HUES48 (cell line): ENCODE measurements around the gene CYP2W1.

Experiments used
- H3K27ac ChIP-seq: one replicate; pipeline ENCODE4 v1.7.0; 2013; ENCODE audit warnings: low read depth, low read length, inconsistent platforms
- H3K27me3 ChIP-seq: 2 replicates; pipeline ENCODE4 v1.6.1; 2013; ENCODE audit warnings: mild to moderate bottlenecking, low read length; ENCODE audit not compliant: control insufficient read depth, insufficient read depth
- H3K36me3 ChIP-seq: 2 replicates; pipeline ENCODE4 v1.6.1; 2013; ENCODE audit warnings: low read length; ENCODE audit not compliant: control insufficient read depth, insufficient read depth
- H3K4me1 ChIP-seq: 2 replicates; pipeline ENCODE4 v1.6.1; 2013; ENCODE audit warnings: mild to moderate bottlenecking, low read length; ENCODE audit not compliant: control insufficient read depth, insufficient read depth
- H3K4me3 ChIP-seq: 2 replicates; pipeline ENCODE4 v1.5.1; 2013; ENCODE audit warnings: mild to moderate bottlenecking, low read depth, low read length
- H3K9ac ChIP-seq: 2 replicates; pipeline ENCODE4 v1.6.1; 2013; ENCODE audit warnings: mild to moderate bottlenecking, low read depth, low read length, moderate library complexity
- H3K9me3 ChIP-seq: 2 replicates; pipeline ENCODE4 v1.6.1; 2013; ENCODE audit warnings: low read length; ENCODE audit not compliant: control insufficient read depth, insufficient read depth

The CYP2W1 gene

DNA sequence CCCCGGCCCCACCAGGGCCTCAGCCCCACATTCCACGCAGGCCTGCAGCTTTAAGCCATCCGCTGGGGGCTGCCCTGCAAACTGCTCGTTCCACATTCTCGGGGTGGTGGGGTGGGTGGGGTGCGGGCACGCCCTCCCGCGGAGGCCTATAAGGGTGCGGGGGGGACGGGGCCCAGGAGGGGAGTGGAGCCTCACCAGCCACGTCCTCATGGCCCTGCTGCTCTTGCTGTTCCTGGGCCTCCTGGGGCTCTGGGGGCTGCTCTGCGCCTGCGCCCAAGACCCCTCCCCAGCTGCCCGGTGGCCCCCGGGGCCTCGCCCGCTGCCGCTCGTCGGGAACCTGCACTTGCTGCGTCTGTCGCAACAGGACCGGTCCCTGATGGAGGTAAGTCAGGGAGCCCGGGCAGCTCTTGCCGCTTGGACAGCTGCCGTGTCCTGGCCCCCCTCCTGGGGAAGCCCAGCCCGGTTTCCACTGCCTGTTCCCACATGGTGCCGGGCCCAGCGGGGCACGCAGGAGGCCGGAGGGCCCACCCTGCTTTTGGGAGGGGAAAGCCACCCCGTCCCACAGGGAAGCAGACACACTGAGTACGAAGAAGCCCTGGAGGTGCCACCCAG is at the start of gene CYP2W1:
Gene CYP2W1, plus strand, starts transcription at position 178 of the 612 bp plus-strand sequence. Its CDS starts 31 bp downstream, at position 209.
- Histone ChIP-seq H3K27me3 (no peaks in the 10 kb centered on the region), H3K4me3 (no peak within 1 kb of the TSS), H3K36me3 (no peaks in the 10 kb centered on the region), H3K9me3 (no peaks in the 10 kb centered on the region), H3K27ac (no peak within 1 kb of the TSS), H3K4me1 (no peaks in the 10 kb centered on the region), H3K9ac (no peak within 1 kb of the TSS)

DNA sequence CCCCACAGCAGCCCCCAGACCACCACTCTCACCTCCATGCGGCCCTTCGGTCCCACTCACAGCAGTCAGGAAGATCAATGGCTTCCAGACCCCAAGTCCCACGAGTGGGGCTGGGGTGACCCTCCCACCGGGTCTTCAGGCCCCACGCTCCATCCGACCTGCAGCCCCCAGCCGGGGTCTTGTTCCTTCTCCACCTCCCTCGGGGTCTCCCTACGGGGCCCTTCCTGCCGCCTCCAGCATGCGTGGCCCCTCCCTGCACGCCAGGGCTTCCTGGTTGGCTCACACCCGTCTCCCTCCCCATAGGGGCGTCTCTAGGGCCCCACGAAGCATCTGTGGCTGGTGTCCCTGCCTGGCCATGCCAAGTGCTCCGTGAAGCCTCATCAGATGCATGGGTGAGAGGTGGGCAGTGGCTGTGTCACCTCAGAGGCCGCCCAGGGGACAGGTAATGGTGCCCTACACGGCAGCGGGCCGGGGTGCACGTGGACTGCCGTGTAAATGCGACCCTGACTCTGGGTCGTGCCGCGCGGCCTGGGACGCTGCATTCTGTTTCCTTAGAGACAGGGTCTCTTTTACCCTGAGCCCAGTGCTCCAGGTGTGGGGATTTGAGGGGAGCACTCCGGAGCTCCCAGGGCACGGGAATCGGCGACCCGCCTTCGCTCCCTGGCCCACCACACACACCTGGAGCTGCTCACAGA is 48.4 kb upstream of the CYP2W1 start:
- H3K4me3 ChIP-seq, result no peak overlapping the region

DNA sequence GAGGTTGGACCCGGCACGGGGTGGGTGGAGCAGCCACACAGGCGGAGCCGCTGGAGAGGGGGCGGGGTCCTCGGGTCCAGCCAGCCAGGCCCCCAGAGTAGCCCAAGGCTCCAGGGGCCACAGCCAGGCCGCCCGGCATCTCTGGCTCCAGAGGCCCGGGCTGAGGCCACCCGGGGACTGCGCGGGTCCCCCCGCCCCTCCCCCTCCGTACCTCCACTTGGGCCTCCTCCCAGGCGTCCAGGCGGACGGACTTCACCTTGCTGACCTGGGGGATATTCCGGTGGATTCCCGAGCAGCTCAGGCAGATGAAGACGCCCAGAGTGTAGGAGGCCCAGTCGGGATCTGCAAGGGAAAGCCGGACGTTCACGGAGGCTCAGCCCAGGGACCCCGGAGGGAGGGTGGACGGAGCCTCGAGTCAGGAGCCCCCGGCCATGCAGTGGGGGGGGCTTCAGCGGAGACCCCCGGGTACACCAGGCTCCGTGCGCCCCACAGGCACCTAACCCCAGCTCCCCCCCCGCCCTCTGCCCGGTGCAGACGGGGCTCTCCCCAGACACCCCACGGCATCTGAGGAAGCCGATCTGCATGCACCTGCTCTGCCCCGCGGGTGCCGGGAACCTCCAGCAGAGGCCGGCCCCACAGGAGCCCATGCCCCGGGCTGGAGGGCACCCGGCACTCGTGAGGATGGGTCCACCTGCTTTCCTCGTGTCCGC is 47.7 kb upstream of the CYP2W1 start:
- Histone ChIP-seq H3K4me1 (no peaks in the 10 kb centered on the region), H3K27ac (no peak overlapping the region), H3K4me3 (no peak overlapping the region), H3K27me3 (no peaks in the 10 kb centered on the region), H3K9me3 (no peaks in the 10 kb centered on the region), H3K36me3 (no peaks in the 10 kb centered on the region), H3K9ac (no peak overlapping the region)

More for the DNA sequence above, 48.4 kb upstream of the CYP2W1 start:
- H3K27me3 ChIP-seq, result no peaks in the 10 kb centered on the region
- H3K4me1 ChIP-seq, result no peaks in the 10 kb centered on the region
- no peak overlapping the region for H3K27ac ChIP-seq
- H3K36me3 ChIP-seq, result no peaks in the 10 kb centered on the region
- no peaks in the 10 kb centered on the region for H3K9me3 ChIP-seq
- H3K9ac ChIP-seq, result no peak overlapping the region

GRCh38 chr7:935874-936385 is 47.1 kb upstream of the CYP2W1 start:
- Histone ChIP-seq H3K27ac (no peak overlapping the region), H3K36me3 (no peaks in the 10 kb centered on the region), H3K9ac (no peak overlapping the region), H3K4me3 (no peak overlapping the region), H3K27me3 (no peaks in the 10 kb centered on the region), H3K4me1 (no peaks in the 10 kb centered on the region), H3K9me3 (no peaks in the 10 kb centered on the region)

GRCh38 chr7:936386-937054 is 46.5 kb upstream of the CYP2W1 start:
- Histone ChIP-seq H3K27me3 (no peaks in the 10 kb centered on the region), H3K4me3 (no peak overlapping the region), H3K4me1 (no peaks in the 10 kb centered on the region), H3K9me3 (no peaks in the 10 kb centered on the region), H3K36me3 (no peaks in the 10 kb centered on the region), H3K27ac (no peak overlapping the region), H3K9ac (no peak overlapping the region)

DNA sequence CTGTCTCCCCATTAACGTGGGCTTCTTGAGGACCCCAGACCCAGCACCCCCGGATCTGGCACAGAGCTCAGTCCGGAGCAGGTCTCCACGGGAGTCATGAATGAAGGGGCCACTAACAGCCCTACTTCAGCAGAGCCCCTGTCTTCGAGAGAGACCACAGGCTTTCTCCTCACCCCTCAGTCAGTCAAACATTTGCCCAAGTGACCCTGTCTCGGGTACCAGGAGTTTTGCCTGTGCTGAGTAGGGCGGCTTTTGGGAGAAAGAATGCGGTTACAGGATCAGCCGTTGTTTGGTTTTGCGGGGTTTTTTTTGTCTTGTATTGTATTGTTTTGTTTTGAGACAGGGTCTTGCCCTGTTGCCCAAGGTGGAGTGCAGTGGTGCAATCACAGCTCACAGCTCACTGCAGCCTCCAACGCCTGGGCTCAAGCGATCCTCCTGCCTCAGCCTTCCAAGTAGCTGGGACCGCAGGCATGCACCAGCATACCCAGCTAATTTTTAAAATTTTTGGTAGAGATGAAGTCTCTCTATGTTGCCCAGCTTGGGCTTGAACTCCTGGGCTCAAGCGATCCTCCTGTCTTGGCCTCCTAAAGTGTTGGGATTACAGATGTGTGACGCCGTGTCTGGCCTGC is 45.0 kb upstream of the CYP2W1 start:
- H3K27ac ChIP-seq, result no peak overlapping the region
- peaks cover 7% of the 10 kb centered on the region for H3K27me3 ChIP-seq
- no peaks in the 10 kb centered on the region for H3K9me3 ChIP-seq
- H3K4me3 ChIP-seq, result no peak overlapping the region
- H3K4me1 ChIP-seq, result no peaks in the 10 kb centered on the region
- H3K9ac ChIP-seq, result no peak overlapping the region
- no peaks in the 10 kb centered on the region for H3K36me3 ChIP-seq

GRCh38 chr7:938546-939185 is 44.3 kb upstream of the CYP2W1 start:
- H3K27me3 ChIP-seq, result peaks cover 7% of the 10 kb centered on the region
- H3K4me1 ChIP-seq, result no peaks in the 10 kb centered on the region
- H3K9me3 ChIP-seq, result no peaks in the 10 kb centered on the region
- no peak overlapping the region for H3K4me3 ChIP-seq
- H3K27ac ChIP-seq, result no peak overlapping the region
- no peaks in the 10 kb centered on the region for H3K36me3 ChIP-seq
- no peak overlapping the region for H3K9ac ChIP-seq

DNA sequence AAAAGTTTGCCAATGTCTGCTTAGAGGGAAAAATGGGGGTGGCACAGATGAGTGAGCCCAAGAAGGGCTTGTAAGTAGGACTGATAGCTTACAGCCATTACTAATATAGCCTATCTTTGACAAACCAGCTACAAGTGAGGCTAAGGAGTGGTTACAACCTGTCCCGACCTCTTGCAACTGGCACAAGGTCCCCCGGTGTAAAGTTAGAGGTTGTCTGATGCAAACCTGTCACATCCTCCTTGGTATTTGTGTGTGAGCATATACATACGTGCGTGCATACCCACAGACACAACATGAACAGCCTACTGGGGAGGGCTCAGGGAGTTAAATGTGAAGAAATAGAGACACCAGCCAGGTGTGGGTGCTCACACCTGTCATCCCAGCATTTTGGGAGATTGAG is 43.1 kb upstream of the CYP2W1 start:
- Histone ChIP-seq H3K9me3 (no peaks in the 10 kb centered on the region), H3K9ac (no peak overlapping the region), H3K4me3 (no peak overlapping the region), H3K27me3 (peaks cover 7% of the 10 kb centered on the region), H3K27ac (no peak overlapping the region), H3K36me3 (no peaks in the 10 kb centered on the region), H3K4me1 (no peaks in the 10 kb centered on the region)

DNA sequence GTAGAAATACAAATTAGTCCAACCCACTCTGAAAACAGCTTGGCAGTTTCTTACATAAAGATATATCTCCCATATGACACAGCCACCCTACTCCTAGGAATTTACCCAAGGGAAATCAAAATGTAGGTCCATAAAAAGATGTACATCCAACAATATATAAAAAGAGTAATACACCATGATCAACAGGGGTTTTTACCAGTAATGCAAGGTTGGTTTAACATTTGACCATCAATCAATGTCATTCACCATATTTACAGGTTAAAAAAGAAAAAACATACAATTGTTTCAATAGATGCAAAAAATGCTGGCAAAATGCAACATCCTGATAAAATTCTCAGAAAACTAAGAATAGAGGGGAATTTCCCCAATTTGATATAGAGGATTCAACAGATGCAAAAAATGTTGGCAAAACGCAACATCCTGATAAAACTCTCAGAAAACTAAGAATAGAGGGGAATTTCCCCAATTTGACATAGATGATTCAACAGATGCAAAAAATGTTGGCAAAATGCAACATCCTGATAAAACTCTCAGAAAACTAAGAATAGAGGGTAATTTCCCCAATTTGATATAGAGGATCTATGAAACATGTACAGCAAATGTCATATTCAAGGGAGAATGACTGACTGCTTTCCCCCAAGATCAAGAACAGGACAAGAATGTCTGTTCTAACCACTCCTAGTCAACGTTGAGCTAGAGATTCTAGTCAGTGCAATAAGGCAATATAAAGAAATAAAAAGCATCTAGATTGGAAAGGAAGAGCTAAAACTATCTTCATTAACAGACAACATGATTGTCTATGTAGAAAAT is 42.2 kb upstream of the CYP2W1 start:
- H3K27me3 ChIP-seq, result peaks cover 7% of the 10 kb centered on the region
- no peak overlapping the region for H3K4me3 ChIP-seq
- peaks cover 6% of the 10 kb centered on the region; the same call in 1 of the 2 replicates for H3K4me1 ChIP-seq
- no peak overlapping the region for H3K27ac ChIP-seq
- H3K36me3 ChIP-seq, result no peaks in the 10 kb centered on the region
- H3K9ac ChIP-seq, result no peak overlapping the region
- H3K9me3 ChIP-seq, result no peaks in the 10 kb centered on the region
